ENCODE results near the gene EXD2. TPM values are rescaled to one million over a fixed set of nuclear protein-coding genes. Genes with fewer than 3 reads are reported as not detected.

EXD2 gene
- 10 to 100 TPM; 18.4 to 30.4 (median 21.1) TPM for total RNA-seq

- Histone ChIP-seq H3K9me3 (no peaks in the 10 kb centered on the region), H3K27me3 (no peaks in the 10 kb centered on the region), H3K4me1 (peaks cover 0 to 9% (median 5%) of the 10 kb centered on the region in 4 donors), H3K4me3 (peak within 1 kb of the TSS; percentile 64 to 98 (median 82)), H3K27ac (peak within 1 kb of the TSS; percentile 75 to 87 (median 76)), H3K36me3 (no peaks in the 10 kb centered on the region)
- DNase-seq: peak; percentile 94 to 95
- peak; percentile 96 to 98 for ATAC-seq (ENCODE audit: low FRiP score in 2 of 2)
- WGBS, 2 donors: 1% methylated on average over 8 to 39 of the region's 58 CpGs
- TF ChIP-seq EP300 (IDR thresholded peaks at IDR 0.05) (peak in 1 of 4 donors; percentile 28), CTCF (IDR thresholded peaks at IDR 0.05) (no peak), POLR2A (IDR thresholded peaks at IDR 0.05) (peak in 3 of 4 donors; percentile 28 to 65 (median 44)), POLR2AphosphoS5 (IDR thresholded peaks at IDR 0.05) (peak; percentile 62 to 83)
Observed at GRCh38 chr14:69191340-69192111, at the start of gene EXD2. EXD2 (plus strand) TSS chr14:69191498; CDS start chr14:69209471, 17,973 bp downstream.

GRCh38 chr14:69141550-69141949 is 49.7 kb upstream of the EXD2 start:
- H3K4me1 ChIP-seq: peaks cover 18 to 35% (median 24%) of the 10 kb centered on the region in 4 donors
- H3K9me3 ChIP-seq: no peaks in the 10 kb centered on the region
- H3K27me3 ChIP-seq: no peaks in the 10 kb centered on the region
- TF ChIP-seq EP300 (IDR thresholded peaks at IDR 0.05) (no peak), POLR2AphosphoS5 (IDR thresholded peaks at IDR 0.05) (no peak), CTCF (IDR thresholded peaks at IDR 0.05) (no peak), POLR2A (IDR thresholded peaks at IDR 0.05) (no peak)
- no peak overlapping the region for H3K4me3 ChIP-seq
- ATAC-seq (ENCODE audit: low FRiP score in 2 of 2) (no peak), DNase-seq (no peak)
- WGBS, 2 donors: 76 to 93% methylated on average over 1 of the region's 1 CpG
- no peak overlapping the region for H3K27ac ChIP-seq
- H3K36me3 ChIP-seq: peaks cover 0 to 10% (median 0%) of the 10 kb centered on the region in 4 donors

- WGBS, 2 donors: 88 to 97% methylated on average over 5 of the region's 5 CpGs
- no peak for DNase-seq
- Histone ChIP-seq H3K4me3 (no peak overlapping the region), H3K27ac (no peak overlapping the region), H3K36me3 (peaks cover 0 to 10% (median 0%) of the 10 kb centered on the region in 4 donors), H3K9me3 (no peaks in the 10 kb centered on the region), H3K4me1 (peaks cover 17 to 32% (median 22%) of the 10 kb centered on the region in 4 donors), H3K27me3 (no peaks in the 10 kb centered on the region)
- TF ChIP-seq EP300 (IDR thresholded peaks at IDR 0.05): no peak
- TF ChIP-seq POLR2AphosphoS5 (IDR thresholded peaks at IDR 0.05): no peak
- TF ChIP-seq POLR2A (IDR thresholded peaks at IDR 0.05): no peak
- no peak for TF ChIP-seq CTCF (IDR thresholded peaks at IDR 0.05)
- no peak for ATAC-seq (ENCODE audit: low FRiP score in 2 of 2)
Observed at GRCh38 chr14:69142101-69142500, 49.2 kb upstream of the EXD2 start.

GRCh38 chr14:69149461-69150244 is 41.6 kb upstream of the EXD2 start:
- Histone ChIP-seq H3K4me1 (peaks cover 21 to 37% (median 26%) of the 10 kb centered on the region in 4 donors), H3K4me3 (no peak overlapping the region), H3K9me3 (no peaks in the 10 kb centered on the region), H3K27ac (peak overlapping the region in 1 of 4 donors; percentile 43), H3K36me3 (peaks cover 0 to 12% (median 1%) of the 10 kb centered on the region in 4 donors), H3K27me3 (no peaks in the 10 kb centered on the region)
- TF ChIP-seq POLR2A (IDR thresholded peaks at IDR 0.05): no peak
- no peak for TF ChIP-seq EP300 (IDR thresholded peaks at IDR 0.05)
- no peak for TF ChIP-seq POLR2AphosphoS5 (IDR thresholded peaks at IDR 0.05)
- no peak for TF ChIP-seq CTCF (IDR thresholded peaks at IDR 0.05)
- DNase-seq: no peak
- 26 to 42% methylated on average over 2 of the region's 2 CpGs for WGBS, 2 donors
- no peak for ATAC-seq (ENCODE audit: low FRiP score in 2 of 2)

Data from upper lobe of left lung (tissue), 6 donors.